H9 (cell line): ENCODE measurements around the gene SNAI1. TPM values are rescaled to one million over a fixed set of nuclear protein-coding genes. Genes with fewer than 3 reads are reported as not detected.

ENCODE experiments used
- DNase-seq: peaks from one replicate; pipeline ENCODE4 v3.0.0-alpha.2; 2017
- H2AFZ ChIP-seq: one replicate; pipeline ENCODE4 v1.6.1; 2013; ENCODE audit warnings: mild to moderate bottlenecking, low read length, control low read depth, moderate library complexity
- H2AK5ac ChIP-seq: 2 replicates; pipeline ENCODE4 v1.6.1; 2013; ENCODE audit warnings: low read length, control low read depth, mixed read lengths; ENCODE audit not compliant: insufficient read length
- H2BK120ac ChIP-seq: one replicate; pipeline ENCODE4 v1.6.1; 2013; ENCODE audit warnings: low read depth, mild to moderate bottlenecking, low read length, control low read depth, inconsistent platforms; ENCODE audit not compliant: poor library complexity, severe bottlenecking
- H2BK12ac ChIP-seq: 2 replicates; pipeline ENCODE4 v1.6.1; 2013; ENCODE audit warnings: low read length, control low read depth, mixed read lengths, low read depth; ENCODE audit not compliant: insufficient read length
- H2BK15ac ChIP-seq: 2 replicates; pipeline ENCODE4 v1.6.1; 2013; ENCODE audit warnings: low read depth, low read length, control low read depth
- H2BK20ac ChIP-seq: one replicate; pipeline ENCODE4 v1.6.1; 2013; ENCODE audit warnings: low read depth, mild to moderate bottlenecking, low read length, control low read depth, inconsistent platforms; ENCODE audit not compliant: poor library complexity, severe bottlenecking
- H2BK5ac ChIP-seq: 2 replicates; pipeline ENCODE4 v1.6.1; 2013; ENCODE audit warnings: low read length, control low read depth, mixed read lengths; ENCODE audit not compliant: insufficient read length
- H3K14ac ChIP-seq: 2 replicates; pipeline ENCODE4 v1.6.1; 2013; ENCODE audit warnings: low read length, control low read depth; ENCODE audit not compliant: insufficient read depth
- H3K18ac ChIP-seq: 2 replicates; pipeline ENCODE4 v1.6.1; 2013; ENCODE audit warnings: low read depth, mild to moderate bottlenecking, mixed read lengths, low read length, control low read depth; ENCODE audit not compliant: insufficient read length
- H3K23ac ChIP-seq: 2 replicates; pipeline ENCODE4 v1.6.1; 2013; ENCODE audit warnings: low read length, control low read depth, mixed read lengths, low read depth; ENCODE audit not compliant: insufficient read length
- H3K23me2 ChIP-seq: 2 replicates; pipeline ENCODE4 v1.6.1; 2013; ENCODE audit warnings: low read depth, mild to moderate bottlenecking, mixed read lengths, low read length, control low read depth; ENCODE audit not compliant: insufficient read length, poor library complexity, severe bottlenecking
- H3K27ac ChIP-seq: 2 replicates; pipeline ENCODE4 v1.5.1; 2013; ENCODE audit warnings: low read length, control low read depth, mixed read lengths, low read depth; ENCODE audit not compliant: insufficient read length
- H3K27me3 ChIP-seq: 2 replicates; pipeline ENCODE4 v1.6.1; 2013; ENCODE audit warnings: low read length, control low read depth, inconsistent platforms; ENCODE audit not compliant: insufficient read depth
- H3K4ac ChIP-seq: 2 replicates; pipeline ENCODE4 v1.6.1; 2013; ENCODE audit warnings: low read depth, mild to moderate bottlenecking, control low read depth, inconsistent platforms, low read length, moderate library complexity
- H3K4me1 ChIP-seq: 2 replicates; pipeline ENCODE4 v1.6.1; 2013; ENCODE audit warnings: low read length, control low read depth, inconsistent platforms; ENCODE audit not compliant: insufficient read depth
- H3K4me2 ChIP-seq: 2 replicates; pipeline ENCODE4 v1.6.1; 2013; ENCODE audit warnings: low read length, control low read depth, mixed read lengths; ENCODE audit not compliant: insufficient read length, insufficient read depth
- H3K56ac ChIP-seq: 2 replicates; pipeline ENCODE4 v1.6.1; 2013; ENCODE audit warnings: low read depth, mild to moderate bottlenecking, mixed read lengths, low read length, control low read depth; ENCODE audit not compliant: insufficient read length
- H3K79me1 ChIP-seq: 2 replicates; pipeline ENCODE4 v1.6.1; 2013; ENCODE audit warnings: low read depth, mild to moderate bottlenecking, moderate library complexity, low read length, control low read depth, inconsistent platforms; ENCODE audit not compliant: insufficient read depth, poor library complexity, severe bottlenecking
- H3K79me2 ChIP-seq: 2 replicates; pipeline ENCODE4 v1.6.1; 2013; ENCODE audit warnings: low read length, control low read depth, inconsistent platforms; ENCODE audit not compliant: insufficient read depth
- H3K9ac ChIP-seq: 2 replicates; pipeline ENCODE4 v1.6.1; 2013; ENCODE audit warnings: low read length, control low read depth, mixed read lengths; ENCODE audit not compliant: insufficient read length; ENCODE audit errors: extremely low read depth
- H3K9me3 ChIP-seq: one replicate; pipeline ENCODE4 v1.6.1; 2013; ENCODE audit warnings: low read depth, low read length, inconsistent platforms; ENCODE audit not compliant: control insufficient read depth
- H3T11ph ChIP-seq: one replicate; pipeline ENCODE4 v1.6.1; 2013; ENCODE audit warnings: mild to moderate bottlenecking, low read length, control low read depth, inconsistent platforms
- H4K20me1 ChIP-seq: one replicate; pipeline ENCODE4 v1.6.1; 2013; ENCODE audit not compliant: control insufficient read depth, insufficient read length, insufficient read depth
- H4K5ac ChIP-seq: 2 replicates; pipeline ENCODE4 v1.6.1; 2013; ENCODE audit warnings: low read depth, mild to moderate bottlenecking, mixed read lengths, low read length, control low read depth; ENCODE audit not compliant: insufficient read length
- H4K8ac ChIP-seq: replicated peaks from 2 replicates; pipeline ENCODE4 v1.6.1; 2013; ENCODE audit warnings: low read length, control low read depth, mixed read lengths, low read depth; ENCODE audit not compliant: insufficient read length
- H4K91ac ChIP-seq: 2 replicates; pipeline ENCODE4 v1.6.1; 2013; ENCODE audit warnings: low read depth, mild to moderate bottlenecking, moderate library complexity, mixed read lengths, low read length, control low read depth; ENCODE audit not compliant: insufficient read length
- H3K27ac Mint-ChIP-seq, 3 experiments: 2 replicates in 2 of 3; 3 replicates in 1 of 3; pipeline ENCODE4 v1.8.0; 2020 to 2021; ENCODE audit warnings: mixed read lengths in 3 of 3, mild to moderate bottlenecking in 1 of 3, moderate library complexity in 1 of 3
- H3K27me3 Mint-ChIP-seq: 2 replicates; pipeline ENCODE4 v1.8.0; 2021; ENCODE audit warnings: low read depth, mild to moderate bottlenecking, moderate library complexity, mixed read lengths
- H3K36me3 Mint-ChIP-seq, 3 experiments: 2 replicates in 2 of 3; 3 replicates in 1 of 3; pipeline ENCODE4 v1.8.0; 2020 to 2021; ENCODE audit warnings: low read depth in 3 of 3, mixed read lengths in 3 of 3; ENCODE audit not compliant: insufficient read depth in 1 of 3
- H3K4me1 Mint-ChIP-seq, 2 experiments: 2 replicates each; pipeline ENCODE4 v1.8.0; 2020; ENCODE audit warnings: mixed read lengths in 2 of 2
- H3K4me3 Mint-ChIP-seq, 2 experiments: 2 replicates in 1 of 2; 3 replicates in 1 of 2; pipeline ENCODE4 v1.8.0; 2020 to 2021; ENCODE audit warnings: mild to moderate bottlenecking in 2 of 2, mixed read lengths in 2 of 2, moderate library complexity in 1 of 2
- H3K9me3 Mint-ChIP-seq, 2 experiments: 2 replicates in 1 of 2; 3 replicates in 1 of 2; pipeline ENCODE4 v1.8.0; 2020; ENCODE audit warnings: mild to moderate bottlenecking in 2 of 2, mixed read lengths in 2 of 2, moderate library complexity in 1 of 2
- WGBS: extraction: QIAGEN DNeasy Blood & Tissue Kit; methylation state at CpG from one replicate; pipeline ENCODE4 v1.1.7; 2013; ENCODE audit warnings: missing lambda C conversion rate, low lambda C conversion rate, mixed read lengths; ENCODE audit not compliant: insufficient read length; ENCODE audit errors: extremely low coverage; 5-methylcytosine and 5-hydroxymethylcytosine counted together
- total RNA-seq: library from RNA; stranded (reverse); gene quantifications from 2 replicates; pipeline ENCODE4 v1.2.1, GENCODE V29; 2021
- TF ChIP-seq, protein P1 (sequence below): fragments of 200-600 bp; sonication (generic); conservative IDR thresholded peaks from 3 replicates; pipeline ENCODE4 v1.8.0; 2021; ENCODE audit warnings: antibody characterized with exemption, mild to moderate bottlenecking

Gene SNAI1
- total RNA-seq, 1 experiment from 2014 or later: 7.0 TPM

GRCh38 chr20:49993301-49993751, 10.5 kb downstream of the SNAI1 start:
- Histone ChIP-seq H3K79me2 (no peaks in the 10 kb centered on the region), H3K4ac (no peak overlapping the region), H3K14ac (no peak overlapping the region), H2AFZ (no peak overlapping the region), H2BK5ac (no peak overlapping the region), H4K8ac (no peak overlapping the region), H2BK15ac (no peak overlapping the region), H3K4me2 (no peak overlapping the region), H3K9me3 (no peaks in the 10 kb centered on the region), H3K9ac (no peak overlapping the region), H3T11ph (no peak overlapping the region), H4K91ac (no peak overlapping the region), H3K18ac (no peak overlapping the region), H4K20me1 (no peaks in the 10 kb centered on the region), H2BK120ac (no peak overlapping the region), H3K27ac (no peak overlapping the region), H2BK20ac (no peak overlapping the region), H3K23me2 (no peaks in the 10 kb centered on the region), H3K27me3 (no peaks in the 10 kb centered on the region), H3K4me1 (peaks cover 6% of the 10 kb centered on the region; the same call in 1 of the 2 replicates), H3K23ac (no peak overlapping the region), H4K5ac (no peak overlapping the region), H2AK5ac (no peak overlapping the region), H3K56ac (no peak overlapping the region), H3K79me1 (no peaks in the 10 kb centered on the region), H2BK12ac (no peak overlapping the region)
- DNase-seq: no peak
- TF ChIP-seq, protein P1, sequence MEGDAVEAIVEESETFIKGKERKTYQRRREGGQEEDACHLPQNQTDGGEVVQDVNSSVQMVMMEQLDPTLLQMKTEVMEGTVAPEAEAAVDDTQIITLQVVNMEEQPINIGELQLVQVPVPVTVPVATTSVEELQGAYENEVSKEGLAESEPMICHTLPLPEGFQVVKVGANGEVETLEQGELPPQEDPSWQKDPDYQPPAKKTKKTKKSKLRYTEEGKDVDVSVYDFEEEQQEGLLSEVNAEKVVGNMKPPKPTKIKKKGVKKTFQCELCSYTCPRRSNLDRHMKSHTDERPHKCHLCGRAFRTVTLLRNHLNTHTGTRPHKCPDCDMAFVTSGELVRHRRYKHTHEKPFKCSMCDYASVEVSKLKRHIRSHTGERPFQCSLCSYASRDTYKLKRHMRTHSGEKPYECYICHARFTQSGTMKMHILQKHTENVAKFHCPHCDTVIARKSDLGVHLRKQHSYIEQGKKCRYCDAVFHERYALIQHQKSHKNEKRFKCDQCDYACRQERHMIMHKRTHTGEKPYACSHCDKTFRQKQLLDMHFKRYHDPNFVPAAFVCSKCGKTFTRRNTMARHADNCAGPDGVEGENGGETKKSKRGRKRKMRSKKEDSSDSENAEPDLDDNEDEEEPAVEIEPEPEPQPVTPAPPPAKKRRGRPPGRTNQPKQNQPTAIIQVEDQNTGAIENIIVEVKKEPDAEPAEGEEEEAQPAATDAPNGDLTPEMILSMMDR: no peak
- no CpG with 5 or more reads among the region's 6 CpGs for WGBS
- Mint-ChIP-seq H3K9me3 (no peaks in the 10 kb centered on the region), H3K27ac (no peak overlapping the region), H3K4me1 (peaks cover 32 to 50% of the 10 kb centered on the region in 2 experiments), H3K36me3 (peaks cover 0 to 6% (median 3%) of the 10 kb centered on the region in 3 experiments; a peak in 3 of 7 replicates), H3K4me3 (no peak overlapping the region), H3K27me3 (no peaks in the 10 kb centered on the region; the same call in none of the 2 replicates)
